ENCODE measurements around the gene HRH3. TPM values are rescaled to one million over a fixed set of nuclear protein-coding genes. Genes with fewer than 3 reads are reported as not detected.

The HRH3 gene
- total and polyA plus RNA-seq, 2 donors (not counting 1 experiment from before 2014, with no cell fraction given): not detected

GRCh38 chr20:62232194-62232593 lies 12.1 kb upstream of the HRH3 start:
- no peak overlapping the region for H3K4me3 Mint-ChIP-seq
- no peak overlapping the region for H3K4me3 ChIP-seq (ENCODE audit: control extremely low read depth in 1 of 5, extremely low read depth in 1 of 5, insufficient read depth in 1 of 5, low read depth in 2 of 5, low read length in 4 of 5)
- H3K9me3 Mint-ChIP-seq (ENCODE audit: insufficient read depth): no peaks in the 10 kb centered on the region
- H3K4me2 ChIP-seq (replicated peaks; ENCODE audit: low read depth, low read length, poor library complexity, severe bottlenecking): no peak overlapping the region
- intact Hi-C loops (cut with micrococcal nuclease): no loop called here
- peaks cover 0 to under 1% of the 10 kb centered on the region in 2 donors for H3K4me1 ChIP-seq (ENCODE audit: control insufficient read depth in 2 of 2, insufficient read depth in 2 of 2, low read length in 2 of 2)
- no peak for ATAC-seq (ENCODE audit: low read depth)
- TF ChIP-seq EZH2 (IDR thresholded peaks at IDR 0.05; ENCODE audit: borderline replicate concordance, insufficient read depth, low read depth, low read length, poor library complexity, severe bottlenecking): no peak
- TF ChIP-seq, protein P1, sequence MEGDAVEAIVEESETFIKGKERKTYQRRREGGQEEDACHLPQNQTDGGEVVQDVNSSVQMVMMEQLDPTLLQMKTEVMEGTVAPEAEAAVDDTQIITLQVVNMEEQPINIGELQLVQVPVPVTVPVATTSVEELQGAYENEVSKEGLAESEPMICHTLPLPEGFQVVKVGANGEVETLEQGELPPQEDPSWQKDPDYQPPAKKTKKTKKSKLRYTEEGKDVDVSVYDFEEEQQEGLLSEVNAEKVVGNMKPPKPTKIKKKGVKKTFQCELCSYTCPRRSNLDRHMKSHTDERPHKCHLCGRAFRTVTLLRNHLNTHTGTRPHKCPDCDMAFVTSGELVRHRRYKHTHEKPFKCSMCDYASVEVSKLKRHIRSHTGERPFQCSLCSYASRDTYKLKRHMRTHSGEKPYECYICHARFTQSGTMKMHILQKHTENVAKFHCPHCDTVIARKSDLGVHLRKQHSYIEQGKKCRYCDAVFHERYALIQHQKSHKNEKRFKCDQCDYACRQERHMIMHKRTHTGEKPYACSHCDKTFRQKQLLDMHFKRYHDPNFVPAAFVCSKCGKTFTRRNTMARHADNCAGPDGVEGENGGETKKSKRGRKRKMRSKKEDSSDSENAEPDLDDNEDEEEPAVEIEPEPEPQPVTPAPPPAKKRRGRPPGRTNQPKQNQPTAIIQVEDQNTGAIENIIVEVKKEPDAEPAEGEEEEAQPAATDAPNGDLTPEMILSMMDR (IDR thresholded peaks at IDR 0.05): no peak
- H4K20me1 ChIP-seq (ENCODE audit: control insufficient read depth, insufficient read depth, low read length, poor library complexity, severe bottlenecking): no peaks in the 10 kb centered on the region
- ChIA-PET POLR2A (no interaction called here), CTCF (no interaction called here)
- peaks cover 1% of the 10 kb centered on the region for H3K4me1 Mint-ChIP-seq
- 92% methylated on average over 7 of the region's 7 CpGs for WGBS (ENCODE audit: insufficient coverage)
- H3K9ac ChIP-seq (ENCODE audit: low read length): no peak overlapping the region
- peaks cover 0 to 23% (median 1%) of the 10 kb centered on the region in 4 experiments for H3K27me3 ChIP-seq (replicated peaks in 1 of 4; ENCODE audit: control extremely low read depth in 1 of 4, control insufficient read depth in 3 of 4, insufficient read depth in 4 of 4, low read length in 3 of 4)
- H3K27ac ChIP-seq (ENCODE audit: low read length in 2 of 2): no peak overlapping the region
- peaks cover 7% of the 10 kb centered on the region for H3K27me3 Mint-ChIP-seq
- H3K79me2 ChIP-seq (ENCODE audit: control insufficient read depth, insufficient read depth, low read length): peaks cover 6% of the 10 kb centered on the region
- no peak for DNase-seq
- no peak overlapping the region for H2AFZ ChIP-seq (ENCODE audit: insufficient read depth, low read depth, low read length, poor library complexity, severe bottlenecking)
- H3K36me3 ChIP-seq (replicated peaks in 1 of 2; ENCODE audit: control extremely low read depth in 1 of 2, control insufficient read depth in 1 of 2, extremely low read depth in 1 of 2, insufficient read depth in 2 of 2, low read length in 1 of 2): no peaks in the 10 kb centered on the region
- H3K27ac Mint-ChIP-seq: no peak overlapping the region
- H3K9me3 ChIP-seq (ENCODE audit: control extremely low read depth in 1 of 3, control insufficient read depth in 2 of 3, insufficient read depth in 1 of 3, low read length in 2 of 3): peaks cover 0 to 23% (median 5%) of the 10 kb centered on the region in 3 donors

DNA sequence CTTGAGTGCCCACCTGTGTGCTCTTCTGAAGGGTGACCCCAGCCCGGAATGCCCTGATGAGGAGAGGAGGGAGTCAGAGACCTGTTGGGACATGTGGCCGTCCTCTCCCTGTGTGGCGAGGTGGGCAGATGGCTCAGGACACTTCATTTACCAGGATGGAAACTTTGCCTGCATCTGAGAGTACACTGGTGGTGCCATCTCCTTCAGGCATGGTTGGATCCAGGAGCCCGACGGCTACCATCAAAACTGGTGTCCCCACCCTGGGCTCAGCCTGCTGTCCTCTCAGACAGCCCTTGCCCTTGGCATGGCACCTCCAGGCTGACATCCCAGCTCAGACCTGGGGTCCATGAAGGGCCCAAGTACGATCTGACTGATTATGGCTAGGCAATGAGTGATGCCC lies 11.2 kb upstream of the HRH3 start:
- 91% methylated on average over 6 of the region's 6 CpGs for whole genome bisulfite sequencing (ENCODE audit: insufficient coverage)
- Histone ChIP-seq H3K27ac (ENCODE audit: low read length in 2 of 2) (no peak overlapping the region), H3K9me3 (ENCODE audit: control extremely low read depth in 1 of 3, control insufficient read depth in 2 of 3, insufficient read depth in 1 of 3, low read length in 2 of 3) (peaks cover 0 to 23% (median 5%) of the 10 kb centered on the region in 3 donors), H3K9ac (ENCODE audit: low read length) (no peak overlapping the region), H3K27me3 (replicated peaks in 1 of 4; ENCODE audit: control extremely low read depth in 1 of 4, control insufficient read depth in 3 of 4, insufficient read depth in 4 of 4, low read length in 3 of 4) (peaks cover 0 to 24% (median 1%) of the 10 kb centered on the region in 4 experiments), H3K4me1 (ENCODE audit: control insufficient read depth in 2 of 2, insufficient read depth in 2 of 2, low read length in 2 of 2) (no peaks in the 10 kb centered on the region), H3K4me2 (replicated peaks; ENCODE audit: low read depth, low read length, poor library complexity, severe bottlenecking) (no peak overlapping the region), H3K36me3 (replicated peaks in 1 of 2; ENCODE audit: control extremely low read depth in 1 of 2, control insufficient read depth in 1 of 2, extremely low read depth in 1 of 2, insufficient read depth in 2 of 2, low read length in 1 of 2) (no peaks in the 10 kb centered on the region), H4K20me1 (ENCODE audit: control insufficient read depth, insufficient read depth, low read length, poor library complexity, severe bottlenecking) (no peaks in the 10 kb centered on the region), H3K79me2 (ENCODE audit: control insufficient read depth, insufficient read depth, low read length) (no peaks in the 10 kb centered on the region), H3K4me3 (ENCODE audit: control extremely low read depth in 1 of 5, extremely low read depth in 1 of 5, insufficient read depth in 1 of 5, low read depth in 2 of 5, low read length in 4 of 5) (no peak overlapping the region), H2AFZ (ENCODE audit: insufficient read depth, low read depth, low read length, poor library complexity, severe bottlenecking) (no peak overlapping the region)
- no peaks in the 10 kb centered on the region for H3K9me3 Mint-ChIP-seq (ENCODE audit: insufficient read depth)
- peaks cover 1% of the 10 kb centered on the region for H3K4me1 Mint-ChIP-seq
- TF ChIP-seq EZH2 (IDR thresholded peaks at IDR 0.05; ENCODE audit: borderline replicate concordance, insufficient read depth, low read depth, low read length, poor library complexity, severe bottlenecking): no peak
- TF ChIP-seq, protein P1 (IDR thresholded peaks at IDR 0.05): no peak
- no peak overlapping the region for H3K27ac Mint-ChIP-seq
- ATAC-seq (ENCODE audit: low read depth): no peak
- no peak for DNase-seq
- intact Hi-C loops (cut with micrococcal nuclease): no loop called here
- H3K27me3 Mint-ChIP-seq: peaks cover 12% of the 10 kb centered on the region
- ChIA-PET POLR2A (no interaction called here), CTCF (no interaction called here)
- no peak overlapping the region for H3K4me3 Mint-ChIP-seq

Data from B cell (primary cell).